Caco-2 (cell line): Measurements from ENCODE around the gene KPNA1. TPM values are rescaled to one million over a fixed set of nuclear protein-coding genes. Genes with fewer than 3 reads are reported as not detected.

Experiments
- BruUV-seq: library from RNA; stranded (reverse); fragments of 400-500 nt; replicated peaks from 2 replicates; lab custom pipeline; 2021; lab: Mats Ljungman, UMichigan
- CTCF ChIA-PET: fragments of 300-600 bp; sonication (Branson Sonifier 250); formaldehyde crosslinking; loops from one replicate; lab custom pipeline; 2022; ENCODE audit warnings: antibody characterized with exemption; lab: Charles Lee
- POLR2A ChIA-PET: fragments of 300-600 bp; sonication (Branson Sonifier 250); formaldehyde crosslinking; loops from one replicate; lab custom pipeline; 2022; ENCODE audit warnings: antibody characterized with exemption; lab: Charles Lee
- DNase-seq, 2 experiments: peaks; one replicate each; pipeline versions ENCODE4 v3.0.0 to v3.0.0-alpha.2; 2020 to 2022
- H3K27me3 ChIP-seq: replicated peaks from 2 replicates; pipeline ENCODE4 v1.6.0; 2011; ENCODE audit warnings: low read length; ENCODE audit not compliant: control insufficient read depth, insufficient read depth
- H3K36me3 ChIP-seq: 2 replicates; pipeline ENCODE4 v1.5.1; 2011; ENCODE audit warnings: low read length; ENCODE audit not compliant: control insufficient read depth, insufficient read depth
- H3K4me1 ChIP-seq: fragments of 250-450 bp; sonication (Bioruptor Pico); 2 replicates; pipeline ENCODE4 v1.5.1; 2020; ENCODE audit warnings: mild to moderate bottlenecking
- H3K4me3 ChIP-seq: 2 replicates; pipeline ENCODE4 v1.5.1; 2011; ENCODE audit warnings: low read depth, mild to moderate bottlenecking, control low read depth, low read length
- H3K9me3 ChIP-seq: fragments of 250-450 bp; sonication (Bioruptor Pico); 2 replicates; pipeline ENCODE4 v1.5.1; 2020; ENCODE audit warnings: mild to moderate bottlenecking, moderate library complexity
- H3K27ac Mint-ChIP-seq: one replicate; pipeline ENCODE4 v1.8.0; 2022; ENCODE audit warnings: mixed read lengths; ENCODE audit not compliant: unreplicated experiment
- H3K27me3 Mint-ChIP-seq: one replicate; pipeline ENCODE4 v1.8.0; 2022; ENCODE audit warnings: mixed read lengths; ENCODE audit not compliant: insufficient read depth, unreplicated experiment
- H3K36me3 Mint-ChIP-seq: one replicate; pipeline ENCODE4 v1.8.0; 2022; ENCODE audit warnings: mild to moderate bottlenecking, mixed read lengths; ENCODE audit not compliant: insufficient read depth, unreplicated experiment
- H3K4me1 Mint-ChIP-seq: one replicate; pipeline ENCODE4 v1.8.0; 2022; ENCODE audit warnings: low read depth, mixed read lengths; ENCODE audit not compliant: unreplicated experiment
- H3K4me3 Mint-ChIP-seq: one replicate; pipeline ENCODE4 v1.8.0; 2022; ENCODE audit warnings: mild to moderate bottlenecking, moderate library complexity, mixed read lengths; ENCODE audit not compliant: unreplicated experiment
- H3K9me3 Mint-ChIP-seq: one replicate; pipeline ENCODE4 v1.8.0; 2022; ENCODE audit warnings: mixed read lengths; ENCODE audit not compliant: unreplicated experiment
- CTCF ChIP-seq, 2 experiments: fragments of 200-600 bp in 1 of 2; IDR thresholded peaks; 1 replicate in 1 of 2; 2 replicates in 1 of 2; pipeline versions ENCODE4 v1.5.1 to v1.8.0; 2011 to 2022; ENCODE audit warnings: antibody characterized with exemption in 1 of 2, control low read depth in 1 of 2, inconsistent platforms in 1 of 2, low read depth in 1 of 2, low read length in 1 of 2, mild to moderate bottlenecking in 1 of 2, moderate library complexity in 1 of 2; ENCODE audit not compliant: insufficient read depth in 1 of 2, severe bottlenecking in 1 of 2, unreplicated experiment in 1 of 2
- intact Hi-C: fragments of 100-400 bp; cut with micrococcal nuclease; formaldehyde crosslinking; loops from one replicate; pipeline ENCODE4 v1.10.0; 2022; ENCODE audit not compliant: unreplicated experiment
- total RNA-seq: library from RNA; stranded (reverse); gene quantifications from 2 replicates; pipeline ENCODE4 v1.2.3, GENCODE V29; 2022

The KPNA1 gene
- total RNA-seq, 1 experiment from 2014 or later: 82.0 TPM

GRCh38 chr3:122468896-122469533 is 45.7 kb downstream of the KPNA1 start:
- Histone ChIP-seq H3K36me3 (peaks cover 1% of the 10 kb centered on the region; the same call in 1 of the 2 replicates), H3K4me3 (no peak overlapping the region), H3K9me3 (no peaks in the 10 kb centered on the region), H3K27me3 (no peaks in the 10 kb centered on the region), H3K4me1 (peaks cover 34% of the 10 kb centered on the region)
- TF ChIP-seq CTCF (IDR thresholded peaks at IDR 0.05; ENCODE audit: insufficient read depth in 1 of 2, low read depth in 1 of 2, low read length in 1 of 2, severe bottlenecking in 1 of 2, unreplicated experiment in 1 of 2): no peak
- peaks cover 34% of the 10 kb centered on the region for H3K4me1 Mint-ChIP-seq
- BruUV-seq: no TSS peak
- intact Hi-C loops: loop anchor here (1.0 to 5.0 kb wide), 2 partner anchors 26 to 43 kb away; partner anchors contain the start of gene KPNA1
- peak overlapping the region; percentile 20 for H3K4me3 Mint-ChIP-seq
- H3K27me3 Mint-ChIP-seq: no peaks in the 10 kb centered on the region
- no peaks in the 10 kb centered on the region for H3K9me3 Mint-ChIP-seq
- peak overlapping the region; percentile 1 for H3K27ac Mint-ChIP-seq
- ChIA-PET POLR2A (no interaction called here), CTCF (interaction anchor here (0.5 kb wide), 1 partner anchor 210 kb away, joined by 3 read pairs; no protein-coding TSS in a partner anchor)
- DNase-seq: peak; percentile 53 to 57
- peaks cover 15% of the 10 kb centered on the region for H3K36me3 Mint-ChIP-seq

DNA sequence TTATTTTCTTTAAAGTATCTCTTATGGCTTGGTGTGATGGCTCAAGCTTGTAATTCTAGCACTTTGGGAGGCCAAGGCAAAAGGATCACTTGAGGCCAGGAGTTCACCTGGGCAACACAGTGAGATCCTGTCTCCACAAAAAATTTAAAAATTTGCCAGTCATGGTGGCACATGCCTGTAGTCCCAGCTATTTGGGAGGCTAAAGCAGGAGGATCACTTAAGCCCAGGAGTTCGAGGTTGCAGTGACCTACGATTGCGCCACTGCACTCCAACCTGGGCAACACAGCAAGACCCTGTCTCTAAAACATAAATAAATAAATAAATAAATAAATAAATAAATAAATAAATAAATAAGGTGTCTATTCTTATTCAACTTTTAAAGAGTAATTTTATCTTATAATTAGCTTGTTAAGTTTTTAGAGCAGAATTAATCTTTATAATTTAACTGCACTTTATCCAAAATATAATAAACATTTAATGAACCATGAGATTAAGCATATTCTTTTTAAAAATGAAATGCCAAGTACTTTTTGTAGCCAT is 48.0 kb downstream of the KPNA1 start:
- H3K36me3 ChIP-seq: peaks cover 1% of the 10 kb centered on the region; the same call in 1 of the 2 replicates
- H3K4me1 Mint-ChIP-seq: peaks cover 34% of the 10 kb centered on the region

More for the DNA sequence above, 48.0 kb downstream of the KPNA1 start:
- Mint-ChIP-seq H3K4me3 (no peak overlapping the region), H3K9me3 (no peaks in the 10 kb centered on the region), H3K27me3 (no peaks in the 10 kb centered on the region), H3K36me3 (peaks cover 33% of the 10 kb centered on the region), H3K27ac (no peak overlapping the region)
- intact Hi-C loops: loop anchor here (5.0 kb wide), 1 partner anchor 46 kb away; the partner anchor contains the start of gene KPNA1
- DNase-seq: no peak
- no peaks in the 10 kb centered on the region for H3K9me3 ChIP-seq
- CTCF ChIA-PET: no interaction called here
- H3K4me1 ChIP-seq: peaks cover 34% of the 10 kb centered on the region
- no peaks in the 10 kb centered on the region for H3K27me3 ChIP-seq
- POLR2A ChIA-PET: no interaction called here
- H3K4me3 ChIP-seq: no peak overlapping the region
- no TSS peak for BruUV-seq
- no peak for TF ChIP-seq CTCF (IDR thresholded peaks at IDR 0.05; ENCODE audit: insufficient read depth in 1 of 2, low read depth in 1 of 2, low read length in 1 of 2, severe bottlenecking in 1 of 2, unreplicated experiment in 1 of 2)
